Measurements from ENCODE around the gene TXNDC16. TPM values are rescaled to one million over a fixed set of nuclear protein-coding genes. Genes with fewer than 3 reads are reported as not detected.

The TXNDC16 gene
- total RNA-seq, 4 donors from 2014 or later: 2.4 to 4.0 (median 2.9) TPM

DNA sequence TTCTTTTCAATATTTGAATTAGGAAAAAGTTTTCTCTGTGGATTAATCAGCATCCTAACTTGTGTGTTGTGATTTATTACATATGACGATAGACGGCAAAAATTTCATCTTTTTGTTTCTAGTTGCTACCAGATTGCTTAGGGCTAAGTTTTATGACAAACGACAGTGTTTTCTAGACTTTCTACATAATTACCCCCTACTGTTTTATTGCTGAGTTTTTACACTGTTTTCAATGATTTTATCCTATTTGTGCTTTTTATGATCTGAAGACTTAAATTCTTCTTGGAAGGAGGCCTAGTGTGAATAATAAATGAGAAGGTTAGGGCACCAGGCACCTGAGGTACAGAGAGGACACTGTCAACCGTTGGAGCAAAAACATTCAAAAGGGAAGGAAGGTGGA, 88.1 kb downstream of the TXNDC16 start:
- Histone ChIP-seq H3K27ac (no peak overlapping the region), H3K36me3 (peaks cover 0 to 6% of the 10 kb centered on the region in 2 donors), H3K9me3 (no peaks in the 10 kb centered on the region), H3K27me3 (no peaks in the 10 kb centered on the region), H3K4me3 (no peak overlapping the region), H3K4me1 (no peaks in the 10 kb centered on the region)
- TF ChIP-seq, protein P1, sequence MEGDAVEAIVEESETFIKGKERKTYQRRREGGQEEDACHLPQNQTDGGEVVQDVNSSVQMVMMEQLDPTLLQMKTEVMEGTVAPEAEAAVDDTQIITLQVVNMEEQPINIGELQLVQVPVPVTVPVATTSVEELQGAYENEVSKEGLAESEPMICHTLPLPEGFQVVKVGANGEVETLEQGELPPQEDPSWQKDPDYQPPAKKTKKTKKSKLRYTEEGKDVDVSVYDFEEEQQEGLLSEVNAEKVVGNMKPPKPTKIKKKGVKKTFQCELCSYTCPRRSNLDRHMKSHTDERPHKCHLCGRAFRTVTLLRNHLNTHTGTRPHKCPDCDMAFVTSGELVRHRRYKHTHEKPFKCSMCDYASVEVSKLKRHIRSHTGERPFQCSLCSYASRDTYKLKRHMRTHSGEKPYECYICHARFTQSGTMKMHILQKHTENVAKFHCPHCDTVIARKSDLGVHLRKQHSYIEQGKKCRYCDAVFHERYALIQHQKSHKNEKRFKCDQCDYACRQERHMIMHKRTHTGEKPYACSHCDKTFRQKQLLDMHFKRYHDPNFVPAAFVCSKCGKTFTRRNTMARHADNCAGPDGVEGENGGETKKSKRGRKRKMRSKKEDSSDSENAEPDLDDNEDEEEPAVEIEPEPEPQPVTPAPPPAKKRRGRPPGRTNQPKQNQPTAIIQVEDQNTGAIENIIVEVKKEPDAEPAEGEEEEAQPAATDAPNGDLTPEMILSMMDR (IDR thresholded peaks at IDR 0.05 in 4 of 5, conservative IDR thresholded peaks at IDR 0.05 in 1 of 5): no peak
- TF ChIP-seq POLR2A (IDR thresholded peaks at IDR 0.05): no peak
- intact Hi-C loops (cut with DNase I; ENCODE audit: low total_unique reads) (no loop called here), in situ Hi-C loops (cut with MboI; ENCODE audit: low sequenced_read_pairs in 4 of 4) (no loop called here)
- ATAC-seq: no peak
- no peak for DNase-seq

DNA sequence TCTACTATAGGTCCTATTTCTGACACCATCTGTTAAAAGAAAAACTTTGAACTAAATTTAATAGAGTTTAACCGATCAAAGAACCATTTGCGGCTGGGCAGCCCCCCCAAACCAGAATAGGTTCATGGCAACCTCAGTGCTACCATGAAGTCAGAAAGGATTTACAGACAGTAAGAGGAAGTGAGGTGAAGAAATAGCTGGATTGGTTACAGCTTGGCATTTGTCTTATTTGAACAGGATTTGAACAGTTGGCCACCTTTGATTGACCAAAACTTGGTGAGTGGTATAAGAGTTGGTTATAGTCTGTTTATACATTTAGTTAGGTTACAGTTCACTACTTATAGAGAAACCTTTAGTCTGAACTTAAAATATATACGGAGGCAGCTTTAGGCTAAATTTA, 88.9 kb downstream of the TXNDC16 start:
- in situ Hi-C loops (cut with MboI; ENCODE audit: low sequenced_read_pairs in 4 of 4): no loop called here
- ATAC-seq: no peak

DNA sequence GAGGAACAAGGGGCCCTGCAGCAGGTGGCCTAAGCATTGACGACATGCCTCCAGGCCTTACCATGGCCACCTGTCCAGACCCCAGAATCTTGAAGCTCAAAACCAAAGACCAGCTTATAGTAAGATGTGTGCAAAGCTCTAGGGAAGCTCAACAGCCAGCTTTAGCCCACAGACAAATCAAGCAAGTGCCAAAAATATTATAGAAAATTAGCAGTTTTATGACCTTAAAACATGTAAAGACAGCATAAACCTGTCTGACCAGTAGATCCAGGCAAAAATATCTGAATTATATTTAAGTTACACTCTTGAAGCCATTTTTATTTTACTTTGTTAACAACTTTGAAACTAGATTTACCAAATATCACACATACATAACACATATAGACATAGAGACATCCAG, 90.6 kb downstream of the TXNDC16 start:
- in situ Hi-C loops (cut with MboI; ENCODE audit: low sequenced_read_pairs in 4 of 4): no loop called here
- H3K36me3 ChIP-seq: peaks cover 0 to 6% of the 10 kb centered on the region in 2 donors
- no peak overlapping the region for H3K4me3 ChIP-seq
- ATAC-seq (no peak), DNase-seq (no peak)
- no peaks in the 10 kb centered on the region for H3K9me3 ChIP-seq
- intact Hi-C loops (cut with DNase I; ENCODE audit: low total_unique reads): no loop called here
- no peaks in the 10 kb centered on the region for H3K4me1 ChIP-seq
- TF ChIP-seq POLR2A (IDR thresholded peaks at IDR 0.05): no peak
- TF ChIP-seq, protein P1 (IDR thresholded peaks at IDR 0.05 in 4 of 5, conservative IDR thresholded peaks at IDR 0.05 in 1 of 5): no peak
- no peaks in the 10 kb centered on the region for H3K27me3 ChIP-seq
- no peak overlapping the region for H3K27ac ChIP-seq

More for the DNA sequence above, 88.9 kb downstream of the TXNDC16 start:
- DNase-seq: no peak
- TF ChIP-seq POLR2A (IDR thresholded peaks at IDR 0.05): no peak
- TF ChIP-seq, protein P1 (IDR thresholded peaks at IDR 0.05 in 4 of 5, conservative IDR thresholded peaks at IDR 0.05 in 1 of 5): no peak
- no peak overlapping the region for H3K4me3 ChIP-seq
- H3K36me3 ChIP-seq: peaks cover 0 to 6% of the 10 kb centered on the region in 2 donors
- H3K4me1 ChIP-seq: no peaks in the 10 kb centered on the region
- intact Hi-C loops (cut with DNase I; ENCODE audit: low total_unique reads): no loop called here
- H3K9me3 ChIP-seq: no peaks in the 10 kb centered on the region
- H3K27me3 ChIP-seq: no peaks in the 10 kb centered on the region
- H3K27ac ChIP-seq: no peak overlapping the region

DNA sequence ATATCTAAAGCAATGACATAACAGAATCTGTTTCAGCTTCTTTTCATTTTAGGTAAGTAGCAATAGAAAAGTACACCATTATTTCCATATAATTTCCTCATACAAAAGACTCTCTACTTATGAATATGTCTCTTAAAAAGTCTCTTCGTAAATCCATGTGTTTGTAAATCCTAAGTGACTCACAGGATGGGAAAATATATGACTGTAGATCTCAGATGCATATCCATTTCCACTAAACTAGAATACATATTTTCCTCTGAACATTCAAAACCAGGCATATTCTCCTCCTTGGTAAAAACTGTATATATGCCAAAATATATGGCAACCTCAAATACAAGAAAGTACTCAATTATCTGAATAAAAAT, 93.6 kb downstream of the TXNDC16 start:
- H3K9me3 ChIP-seq: no peaks in the 10 kb centered on the region
- in situ Hi-C loops (cut with MboI; ENCODE audit: low sequenced_read_pairs in 4 of 4): no loop called here
- no peak overlapping the region for H3K27ac ChIP-seq
- intact Hi-C loops (cut with DNase I; ENCODE audit: low total_unique reads): no loop called here
- H3K4me1 ChIP-seq: no peaks in the 10 kb centered on the region
- H3K4me3 ChIP-seq: no peak overlapping the region
- H3K27me3 ChIP-seq: no peaks in the 10 kb centered on the region
- H3K36me3 ChIP-seq: peaks cover 0 to 6% of the 10 kb centered on the region in 2 donors
- TF ChIP-seq, protein P1 (IDR thresholded peaks at IDR 0.05 in 4 of 5, conservative IDR thresholded peaks at IDR 0.05 in 1 of 5): no peak
- no peak for TF ChIP-seq POLR2A (IDR thresholded peaks at IDR 0.05)
- no peak for ATAC-seq
- no peak for DNase-seq

DNA sequence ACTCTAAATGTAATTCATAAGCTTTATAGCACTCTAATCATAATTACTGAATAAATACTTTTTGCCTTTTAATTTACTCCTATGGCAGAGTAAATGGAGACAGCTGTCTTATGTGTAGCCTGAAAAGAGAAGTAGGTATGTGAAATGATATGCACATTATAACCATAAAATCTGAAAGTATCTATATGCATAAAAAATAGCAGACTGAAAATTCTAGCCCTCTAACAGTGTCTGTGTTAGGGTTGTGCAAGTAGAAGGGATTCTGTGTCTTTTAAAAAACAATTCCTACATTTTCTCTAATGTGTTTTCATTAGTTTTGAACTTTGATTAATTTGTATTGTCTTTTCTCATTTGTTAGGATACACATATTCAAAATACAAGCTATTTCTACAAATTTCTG, 94.9 kb downstream of the TXNDC16 start:
- no peaks in the 10 kb centered on the region for H3K9me3 ChIP-seq
- peaks cover 0 to 15% of the 10 kb centered on the region in 2 donors for H3K36me3 ChIP-seq
- ATAC-seq (no peak), DNase-seq (no peak)
- H3K4me3 ChIP-seq: no peak overlapping the region
- no peaks in the 10 kb centered on the region for H3K4me1 ChIP-seq
- in situ Hi-C loops (cut with MboI; ENCODE audit: low sequenced_read_pairs in 4 of 4) (no loop called here), intact Hi-C loops (cut with DNase I; ENCODE audit: low total_unique reads) (no loop called here)
- H3K27me3 ChIP-seq: no peaks in the 10 kb centered on the region
- H3K27ac ChIP-seq: no peak overlapping the region
- no peak for TF ChIP-seq POLR2A (IDR thresholded peaks at IDR 0.05)
- TF ChIP-seq, protein P1 (IDR thresholded peaks at IDR 0.05 in 4 of 5, conservative IDR thresholded peaks at IDR 0.05 in 1 of 5): no peak
